ENCODE data around the gene PCK1. TPM values are rescaled to one million over a fixed set of nuclear protein-coding genes. Genes with fewer than 3 reads are reported as not detected.

Gene PCK1
- total and polyA plus RNA-seq, 2 experiments from 2014 or later = not detected

- no peak overlapping the region for H3K4me2 ChIP-seq (ENCODE audit: unreplicated experiment)
- H3K9ac ChIP-seq = no peak overlapping the region
- no peak for TF ChIP-seq EZH2phosphoT487 (IDR thresholded peaks at IDR 0.05; ENCODE audit: insufficient read depth, low read depth)
- TF ChIP-seq EZH2 (IDR thresholded peaks at IDR 0.05; ENCODE audit: insufficient read depth, poor library complexity, severe bottlenecking) = no peak
- in situ Hi-C loops (cut with MboI) = loop anchor here (5.0 kb wide), 1 partner anchor 68 kb away; no protein-coding TSS in a partner anchor
- H3K36me3 ChIP-seq (ENCODE audit: low read depth) = no peaks in the 10 kb centered on the region
- H3K27me3 ChIP-seq (replicated peaks; ENCODE audit: insufficient read depth) = peaks cover 19% of the 10 kb centered on the region
- no peak overlapping the region for H3K27ac ChIP-seq
- no peak overlapping the region for H3K4me3 ChIP-seq
- no peaks in the 10 kb centered on the region for H3K9me3 ChIP-seq (ENCODE audit: low read depth)
- H2AFZ ChIP-seq = no peak overlapping the region
- no peaks in the 10 kb centered on the region for H3K4me1 ChIP-seq (ENCODE audit: insufficient read depth)
- H4K20me1 ChIP-seq (ENCODE audit: insufficient read depth) = no peaks in the 10 kb centered on the region
- no peaks in the 10 kb centered on the region for H3K9me2 ChIP-seq (ENCODE audit: insufficient read depth)
- 37 to 39% methylated on average over 16 of the region's 16 CpGs for WGBS, 2 experiments (ENCODE audit: low coverage in 1 of 2, low lambda C conversion rate in 2 of 2, missing lambda C conversion rate in 2 of 2)
- H3K79me2 ChIP-seq (ENCODE audit: insufficient read depth) = no peaks in the 10 kb centered on the region
- no peaks in the 10 kb centered on the region for H3F3A ChIP-seq (ENCODE audit: insufficient read depth)
- no peak for DNase-seq
These were observed 29.0 kb downstream of the PCK1 start for GRCh38 chr20:57589728-57590484.

GRCh38 chr20:57590485-57591288, 29.8 kb downstream of the PCK1 start:
- Histone ChIP-seq H3K9me3 (ENCODE audit: low read depth) (no peaks in the 10 kb centered on the region), H4K20me1 (ENCODE audit: insufficient read depth) (no peaks in the 10 kb centered on the region), H3K79me2 (ENCODE audit: insufficient read depth) (no peaks in the 10 kb centered on the region), H3F3A (ENCODE audit: insufficient read depth) (no peaks in the 10 kb centered on the region), H3K27ac (no peak overlapping the region), H3K27me3 (replicated peaks; ENCODE audit: insufficient read depth) (peaks cover 15% of the 10 kb centered on the region), H3K9me2 (ENCODE audit: insufficient read depth) (no peaks in the 10 kb centered on the region), H3K4me3 (no peak overlapping the region), H3K4me1 (ENCODE audit: insufficient read depth) (no peaks in the 10 kb centered on the region), H3K36me3 (ENCODE audit: low read depth) (no peaks in the 10 kb centered on the region), H3K9ac (no peak overlapping the region), H3K4me2 (ENCODE audit: unreplicated experiment) (no peak overlapping the region), H2AFZ (no peak overlapping the region)
- in situ Hi-C loops (cut with MboI) = loop anchor here (5.0 kb wide), 1 partner anchor 68 kb away; no protein-coding TSS in a partner anchor
- 80 to 84% methylated on average over 17 to 18 of the region's 18 CpGs for WGBS, 2 experiments (ENCODE audit: low coverage in 1 of 2, low lambda C conversion rate in 2 of 2, missing lambda C conversion rate in 2 of 2)
- TF ChIP-seq EZH2 (IDR thresholded peaks at IDR 0.05; ENCODE audit: insufficient read depth, poor library complexity, severe bottlenecking) (no peak), EZH2phosphoT487 (IDR thresholded peaks at IDR 0.05; ENCODE audit: insufficient read depth, low read depth) (no peak)
- no peak for DNase-seq

GRCh38 chr20:57591289-57592229, 30.6 kb downstream of the PCK1 start:
- WGBS, 2 experiments (ENCODE audit: low coverage in 1 of 2, low lambda C conversion rate in 2 of 2, missing lambda C conversion rate in 2 of 2) = 68 to 70% methylated on average over 15 of the region's 15 CpGs
- H3F3A ChIP-seq (ENCODE audit: insufficient read depth) = no peaks in the 10 kb centered on the region
- no peak overlapping the region for H3K4me3 ChIP-seq
- no peak overlapping the region for H3K4me2 ChIP-seq (ENCODE audit: unreplicated experiment)
- no peaks in the 10 kb centered on the region for H3K9me2 ChIP-seq (ENCODE audit: insufficient read depth)
- no peaks in the 10 kb centered on the region for H4K20me1 ChIP-seq (ENCODE audit: insufficient read depth)
- no peak for TF ChIP-seq EZH2phosphoT487 (IDR thresholded peaks at IDR 0.05; ENCODE audit: insufficient read depth, low read depth)
- no peak for TF ChIP-seq EZH2 (IDR thresholded peaks at IDR 0.05; ENCODE audit: insufficient read depth, poor library complexity, severe bottlenecking)
- no peak for DNase-seq
- H3K36me3 ChIP-seq (ENCODE audit: low read depth) = no peaks in the 10 kb centered on the region
- no peak overlapping the region for H2AFZ ChIP-seq
- no peak overlapping the region for H3K27ac ChIP-seq
- peaks cover 8% of the 10 kb centered on the region; the same call in 1 of the 2 replicates for H3K27me3 ChIP-seq (replicated peaks; ENCODE audit: insufficient read depth)
- no peaks in the 10 kb centered on the region for H3K79me2 ChIP-seq (ENCODE audit: insufficient read depth)
- no peaks in the 10 kb centered on the region for H3K4me1 ChIP-seq (ENCODE audit: insufficient read depth)
- in situ Hi-C loops (cut with MboI) = loop anchor here (5.0 kb wide), 1 partner anchor 69 kb away; no protein-coding TSS in a partner anchor
- no peaks in the 10 kb centered on the region for H3K9me3 ChIP-seq (ENCODE audit: low read depth)
- H3K9ac ChIP-seq = no peak overlapping the region

Measured in GM23248 (cell line).